CD4-positive, CD25-positive, alpha-beta regulatory T cell (primary cell): ENCODE data around the gene CXCR5. TPM values are rescaled to one million over a fixed set of nuclear protein-coding genes. Genes with fewer than 3 reads are reported as not detected.

Source experiments
- ATAC-seq, 2 donors: fragments of 150-1000 bp; cut with Tn5 transposase; one replicate each; pipeline ENCODE4 v1.10.0; 2021; ENCODE audit warnings: low read depth in 2 of 2, moderate number of reproducible peaks in 2 of 2, moderate library complexity in 1 of 2
- DNase-seq, 3 donors: peaks; one replicate each; pipeline versions ENCODE4 v3.0.0 to v3.0.0-alpha.2; 2012 to 2022; ENCODE audit warnings: mixed read lengths in 1 of 3
- H3K27ac ChIP-seq: one replicate; pipeline ENCODE4 v1.7.0; 2013; ENCODE audit warnings: mild to moderate bottlenecking, low read length; ENCODE audit not compliant: insufficient read depth, poor library complexity, severe bottlenecking
- H3K27me3 ChIP-seq: one replicate; pipeline ENCODE4 v1.7.0; 2013; ENCODE audit warnings: low read length; ENCODE audit not compliant: control insufficient read depth, insufficient read depth
- H3K36me3 ChIP-seq: one replicate; pipeline ENCODE4 v1.7.0; 2013; ENCODE audit warnings: mild to moderate bottlenecking, low read length, moderate library complexity; ENCODE audit not compliant: control insufficient read depth, insufficient read depth
- H3K4me1 ChIP-seq: 2 replicates; pipeline ENCODE4 v1.7.0; 2013; ENCODE audit warnings: mild to moderate bottlenecking, low read length; ENCODE audit not compliant: insufficient read depth, control insufficient read depth, poor library complexity, severe bottlenecking
- H3K4me3 ChIP-seq: one replicate; pipeline ENCODE4 v1.7.0; 2013; ENCODE audit warnings: low read depth, mild to moderate bottlenecking, low read length, moderate library complexity
- H3K9me3 ChIP-seq, 2 experiments: 1 replicate in 1 of 2; 2 replicates in 1 of 2; pipeline ENCODE4 v1.7.0; 2013; ENCODE audit warnings: low read length in 2 of 2, mild to moderate bottlenecking in 1 of 2, moderate library complexity in 1 of 2; ENCODE audit not compliant: control insufficient read depth in 2 of 2
- H3K27ac Mint-ChIP-seq, 3 donors: one replicate each; pipeline ENCODE4 v1.8.0; 2020 to 2022; ENCODE audit warnings: mild to moderate bottlenecking in 3 of 3, mixed read lengths in 3 of 3, moderate library complexity in 2 of 3
- H3K27me3 Mint-ChIP-seq: one replicate; pipeline ENCODE4 v1.8.0; 2022; ENCODE audit warnings: mild to moderate bottlenecking, mixed read lengths
- H3K36me3 Mint-ChIP-seq: one replicate; pipeline ENCODE4 v1.8.0; 2020; ENCODE audit warnings: mixed read lengths
- H3K4me1 Mint-ChIP-seq, 4 donors: one replicate each; pipeline ENCODE4 v1.8.0; 2020 to 2022; ENCODE audit warnings: mixed read lengths in 4 of 4, mild to moderate bottlenecking in 1 of 4
- H3K4me3 Mint-ChIP-seq, 4 donors: one replicate each; pipeline ENCODE4 v1.8.0; 2020 to 2022; ENCODE audit warnings: mild to moderate bottlenecking in 4 of 4, mixed read lengths in 4 of 4, moderate library complexity in 3 of 4
- H3K9me3 Mint-ChIP-seq, 7 donors: one replicate each; pipeline ENCODE4 v1.8.0; 2020 to 2022; ENCODE audit warnings: mixed read lengths in 7 of 7, mild to moderate bottlenecking in 3 of 7, moderate library complexity in 2 of 7
- polyA plus RNA-seq, 4 donors: library from polyadenylated mRNA; unstranded; fragments of 300-500 nt; fragmentation: Illumina TruSeq; gene quantifications; one replicate each; pipeline ENCODE4 v1.2.3, GENCODE V29; 2021
- total RNA-seq: library from RNA; stranded (reverse); gene quantifications from one replicate; pipeline ENCODE4 v1.2.3, GENCODE V29; 2022

Gene CXCR5
- total and polyA plus RNA-seq, 5 donors from 2014 or later: 3.3 to 10.7 (median 4.8) TPM

- peak overlapping the region; percentile 100 for H3K27ac ChIP-seq
- peak; percentile 80 to 90 (median 82) for DNase-seq
- H3K27me3 Mint-ChIP-seq: peaks cover 14% of the 10 kb centered on the region
- no peaks in the 10 kb centered on the region for H3K9me3 ChIP-seq
- H3K4me1 Mint-ChIP-seq: peaks cover 0 to 52% (median 39%) of the 10 kb centered on the region in 4 donors
- H3K27me3 ChIP-seq: no peaks in the 10 kb centered on the region
- peak in 1 of 2 donors; percentile 5 for ATAC-seq
- H3K36me3 Mint-ChIP-seq: peaks cover 4% of the 10 kb centered on the region
- H3K4me3 ChIP-seq: peak overlapping the region; percentile 77
- H3K9me3 Mint-ChIP-seq: peaks cover 0 to 4% (median 0%) of the 10 kb centered on the region in 7 donors
- peak overlapping the region; percentile 90 to 97 (median 94) for H3K4me3 Mint-ChIP-seq
- H3K4me1 ChIP-seq: peaks cover 47% of the 10 kb centered on the region
- H3K36me3 ChIP-seq: no peaks in the 10 kb centered on the region
- H3K27ac Mint-ChIP-seq: peak overlapping the region; percentile 98 to 100 (median 99)
Measured at GRCh38 chr11:118929501-118930093, 45.9 kb downstream of the CXCR5 start.

- no peaks in the 10 kb centered on the region for H3K27me3 ChIP-seq
- H3K4me1 ChIP-seq: peaks cover 47% of the 10 kb centered on the region
- Mint-ChIP-seq H3K27ac (peak overlapping the region; percentile 98 to 100 (median 99)), H3K27me3 (peaks cover 14% of the 10 kb centered on the region), H3K4me1 (peaks cover 0 to 52% (median 39%) of the 10 kb centered on the region in 4 donors), H3K9me3 (peaks cover 0 to 4% (median 0%) of the 10 kb centered on the region in 7 donors), H3K4me3 (peak overlapping the region; percentile 90 to 97 (median 94)), H3K36me3 (peaks cover 4% of the 10 kb centered on the region)
- no peaks in the 10 kb centered on the region for H3K9me3 ChIP-seq
- ATAC-seq: peak; percentile 4 to 8
- no peaks in the 10 kb centered on the region for H3K36me3 ChIP-seq
- peak overlapping the region; percentile 100 for H3K27ac ChIP-seq
- peak overlapping the region; percentile 77 for H3K4me3 ChIP-seq
- DNase-seq: peak; percentile 81 to 91 (median 85)
Measured at GRCh38 chr11:118930094-118930712, 46.5 kb downstream of the CXCR5 start.

- H3K27ac Mint-ChIP-seq: peak overlapping the region; percentile 38 to 100 (median 98)
- no peak overlapping the region for H3K4me3 ChIP-seq
- no peaks in the 10 kb centered on the region for H3K9me3 Mint-ChIP-seq
- no peaks in the 10 kb centered on the region for H3K9me3 ChIP-seq
- H3K4me1 ChIP-seq: peaks cover 41% of the 10 kb centered on the region
- no peaks in the 10 kb centered on the region for H3K27me3 ChIP-seq
- no peak for DNase-seq
- peaks cover 0 to 47% (median 33%) of the 10 kb centered on the region in 4 donors for H3K4me1 Mint-ChIP-seq
- no peaks in the 10 kb centered on the region for H3K36me3 ChIP-seq
- H3K27ac ChIP-seq: no peak overlapping the region
- peaks cover 12% of the 10 kb centered on the region for H3K27me3 Mint-ChIP-seq
- peak overlapping the region in 2 of 4 donors; percentile 79 to 90 for H3K4me3 Mint-ChIP-seq
- no peaks in the 10 kb centered on the region for H3K36me3 Mint-ChIP-seq
- ATAC-seq: no peak
Measured at GRCh38 chr11:118931571-118931970, 47.9 kb downstream of the CXCR5 start.

- ATAC-seq: no peak
- Histone ChIP-seq H3K27ac (no peak overlapping the region), H3K4me3 (no peak overlapping the region), H3K9me3 (no peaks in the 10 kb centered on the region), H3K4me1 (peaks cover 22% of the 10 kb centered on the region), H3K36me3 (no peaks in the 10 kb centered on the region), H3K27me3 (no peaks in the 10 kb centered on the region)
- no peaks in the 10 kb centered on the region for H3K9me3 Mint-ChIP-seq
- peaks cover 0 to 33% (median 19%) of the 10 kb centered on the region in 4 donors for H3K4me1 Mint-ChIP-seq
- no peaks in the 10 kb centered on the region for H3K36me3 Mint-ChIP-seq
- H3K27me3 Mint-ChIP-seq: peaks cover 11% of the 10 kb centered on the region
- DNase-seq: no peak
- H3K4me3 Mint-ChIP-seq: peak overlapping the region in 1 of 4 donors; percentile 36
- peak overlapping the region; percentile 82 to 93 (median 84) for H3K27ac Mint-ChIP-seq
Measured at GRCh38 chr11:118933486-118933885, 49.8 kb downstream of the CXCR5 start.

- peaks cover 0 to 47% (median 17%) of the 10 kb centered on the region in 4 donors for H3K4me1 Mint-ChIP-seq
- peaks cover 21% of the 10 kb centered on the region for H3K4me1 ChIP-seq
- H3K4me3 Mint-ChIP-seq: no peak overlapping the region
- H3K4me3 ChIP-seq: no peak overlapping the region
- no peak for DNase-seq
- no peaks in the 10 kb centered on the region for H3K36me3 Mint-ChIP-seq
- no peaks in the 10 kb centered on the region for H3K9me3 Mint-ChIP-seq
- H3K27me3 ChIP-seq: no peaks in the 10 kb centered on the region
- H3K9me3 ChIP-seq: no peaks in the 10 kb centered on the region
- no peak for ATAC-seq
- peak overlapping the region in 1 of 3 donors; percentile 43 for H3K27ac Mint-ChIP-seq
- peaks cover 5% of the 10 kb centered on the region for H3K27me3 Mint-ChIP-seq
- H3K27ac ChIP-seq: no peak overlapping the region
- H3K36me3 ChIP-seq: no peaks in the 10 kb centered on the region
Measured at GRCh38 chr11:118935376-118935775, 51.7 kb downstream of the CXCR5 start.

GRCh38 chr11:118938491-118939403, 55.1 kb downstream of the CXCR5 start:
- Mint-ChIP-seq H3K9me3 (no peaks in the 10 kb centered on the region), H3K4me3 (peak overlapping the region in 2 of 4 donors; percentile 28 to 45), H3K27me3 (peaks cover 4% of the 10 kb centered on the region), H3K36me3 (no peaks in the 10 kb centered on the region), H3K27ac (peak overlapping the region in 2 of 3 donors; percentile 87 to 92), H3K4me1 (peaks cover 0 to 43% (median 11%) of the 10 kb centered on the region in 4 donors)
- Histone ChIP-seq H3K27ac (no peak overlapping the region), H3K4me3 (no peak overlapping the region), H3K9me3 (no peaks in the 10 kb centered on the region), H3K27me3 (no peaks in the 10 kb centered on the region), H3K36me3 (no peaks in the 10 kb centered on the region), H3K4me1 (peaks cover 17% of the 10 kb centered on the region)
- DNase-seq (no peak), ATAC-seq (no peak)

GRCh38 chr11:118939404-118939915, 55.8 kb downstream of the CXCR5 start:
- Histone ChIP-seq H3K9me3 (no peaks in the 10 kb centered on the region), H3K36me3 (no peaks in the 10 kb centered on the region), H3K4me1 (peaks cover 17% of the 10 kb centered on the region), H3K4me3 (no peak overlapping the region), H3K27me3 (no peaks in the 10 kb centered on the region), H3K27ac (no peak overlapping the region)
- no peak for DNase-seq
- Mint-ChIP-seq H3K27me3 (peaks cover 4% of the 10 kb centered on the region), H3K4me3 (peak overlapping the region in 1 of 4 donors; percentile 45), H3K36me3 (no peaks in the 10 kb centered on the region), H3K9me3 (no peaks in the 10 kb centered on the region), H3K27ac (no peak overlapping the region), H3K4me1 (peaks cover 0 to 44% (median 11%) of the 10 kb centered on the region in 4 donors)
- ATAC-seq: no peak
